H9 (cell line): ENCODE data around the gene ATP13A1. TPM values are rescaled to one million over a fixed set of nuclear protein-coding genes. Genes with fewer than 3 reads are reported as not detected.

Experiments used
- DNase-seq: peaks from one replicate; pipeline ENCODE4 v3.0.0-alpha.2; 2017
- H2AFZ ChIP-seq: one replicate; pipeline ENCODE4 v1.6.1; 2013; ENCODE audit warnings: mild to moderate bottlenecking, low read length, control low read depth, moderate library complexity
- H2AK5ac ChIP-seq: 2 replicates; pipeline ENCODE4 v1.6.1; 2013; ENCODE audit warnings: low read length, control low read depth, mixed read lengths; ENCODE audit not compliant: insufficient read length
- H2BK120ac ChIP-seq: one replicate; pipeline ENCODE4 v1.6.1; 2013; ENCODE audit warnings: low read depth, mild to moderate bottlenecking, low read length, control low read depth, inconsistent platforms; ENCODE audit not compliant: poor library complexity, severe bottlenecking
- H2BK12ac ChIP-seq: 2 replicates; pipeline ENCODE4 v1.6.1; 2013; ENCODE audit warnings: low read length, control low read depth, mixed read lengths, low read depth; ENCODE audit not compliant: insufficient read length
- H2BK15ac ChIP-seq: 2 replicates; pipeline ENCODE4 v1.6.1; 2013; ENCODE audit warnings: low read depth, low read length, control low read depth
- H2BK20ac ChIP-seq: one replicate; pipeline ENCODE4 v1.6.1; 2013; ENCODE audit warnings: low read depth, mild to moderate bottlenecking, low read length, control low read depth, inconsistent platforms; ENCODE audit not compliant: poor library complexity, severe bottlenecking
- H2BK5ac ChIP-seq: 2 replicates; pipeline ENCODE4 v1.6.1; 2013; ENCODE audit warnings: low read length, control low read depth, mixed read lengths; ENCODE audit not compliant: insufficient read length
- H3K14ac ChIP-seq: 2 replicates; pipeline ENCODE4 v1.6.1; 2013; ENCODE audit warnings: low read length, control low read depth; ENCODE audit not compliant: insufficient read depth
- H3K18ac ChIP-seq: 2 replicates; pipeline ENCODE4 v1.6.1; 2013; ENCODE audit warnings: low read depth, mild to moderate bottlenecking, mixed read lengths, low read length, control low read depth; ENCODE audit not compliant: insufficient read length
- H3K23ac ChIP-seq: 2 replicates; pipeline ENCODE4 v1.6.1; 2013; ENCODE audit warnings: low read length, control low read depth, mixed read lengths, low read depth; ENCODE audit not compliant: insufficient read length
- H3K23me2 ChIP-seq: 2 replicates; pipeline ENCODE4 v1.6.1; 2013; ENCODE audit warnings: low read depth, mild to moderate bottlenecking, mixed read lengths, low read length, control low read depth; ENCODE audit not compliant: insufficient read length, poor library complexity, severe bottlenecking
- H3K27ac ChIP-seq: 2 replicates; pipeline ENCODE4 v1.5.1; 2013; ENCODE audit warnings: low read length, control low read depth, mixed read lengths, low read depth; ENCODE audit not compliant: insufficient read length
- H3K27me3 ChIP-seq: 2 replicates; pipeline ENCODE4 v1.6.1; 2013; ENCODE audit warnings: low read length, control low read depth, inconsistent platforms; ENCODE audit not compliant: insufficient read depth
- H3K4ac ChIP-seq: 2 replicates; pipeline ENCODE4 v1.6.1; 2013; ENCODE audit warnings: low read depth, mild to moderate bottlenecking, control low read depth, inconsistent platforms, low read length, moderate library complexity
- H3K4me1 ChIP-seq: 2 replicates; pipeline ENCODE4 v1.6.1; 2013; ENCODE audit warnings: low read length, control low read depth, inconsistent platforms; ENCODE audit not compliant: insufficient read depth
- H3K4me2 ChIP-seq: 2 replicates; pipeline ENCODE4 v1.6.1; 2013; ENCODE audit warnings: low read length, control low read depth, mixed read lengths; ENCODE audit not compliant: insufficient read length, insufficient read depth
- H3K56ac ChIP-seq: 2 replicates; pipeline ENCODE4 v1.6.1; 2013; ENCODE audit warnings: low read depth, mild to moderate bottlenecking, mixed read lengths, low read length, control low read depth; ENCODE audit not compliant: insufficient read length
- H3K79me1 ChIP-seq: 2 replicates; pipeline ENCODE4 v1.6.1; 2013; ENCODE audit warnings: low read depth, mild to moderate bottlenecking, moderate library complexity, low read length, control low read depth, inconsistent platforms; ENCODE audit not compliant: insufficient read depth, poor library complexity, severe bottlenecking
- H3K79me2 ChIP-seq: 2 replicates; pipeline ENCODE4 v1.6.1; 2013; ENCODE audit warnings: low read length, control low read depth, inconsistent platforms; ENCODE audit not compliant: insufficient read depth
- H3K9ac ChIP-seq: 2 replicates; pipeline ENCODE4 v1.6.1; 2013; ENCODE audit warnings: low read length, control low read depth, mixed read lengths; ENCODE audit not compliant: insufficient read length; ENCODE audit errors: extremely low read depth
- H3K9me3 ChIP-seq: one replicate; pipeline ENCODE4 v1.6.1; 2013; ENCODE audit warnings: low read depth, low read length, inconsistent platforms; ENCODE audit not compliant: control insufficient read depth
- H3T11ph ChIP-seq: one replicate; pipeline ENCODE4 v1.6.1; 2013; ENCODE audit warnings: mild to moderate bottlenecking, low read length, control low read depth, inconsistent platforms
- H4K20me1 ChIP-seq: one replicate; pipeline ENCODE4 v1.6.1; 2013; ENCODE audit not compliant: control insufficient read depth, insufficient read length, insufficient read depth
- H4K5ac ChIP-seq: 2 replicates; pipeline ENCODE4 v1.6.1; 2013; ENCODE audit warnings: low read depth, mild to moderate bottlenecking, mixed read lengths, low read length, control low read depth; ENCODE audit not compliant: insufficient read length
- H4K8ac ChIP-seq: replicated peaks from 2 replicates; pipeline ENCODE4 v1.6.1; 2013; ENCODE audit warnings: low read length, control low read depth, mixed read lengths, low read depth; ENCODE audit not compliant: insufficient read length
- H4K91ac ChIP-seq: 2 replicates; pipeline ENCODE4 v1.6.1; 2013; ENCODE audit warnings: low read depth, mild to moderate bottlenecking, moderate library complexity, mixed read lengths, low read length, control low read depth; ENCODE audit not compliant: insufficient read length
- H3K27ac Mint-ChIP-seq, 3 experiments: 2 replicates in 2 of 3; 3 replicates in 1 of 3; pipeline ENCODE4 v1.8.0; 2020 to 2021; ENCODE audit warnings: mixed read lengths in 3 of 3, mild to moderate bottlenecking in 1 of 3, moderate library complexity in 1 of 3
- H3K27me3 Mint-ChIP-seq: 2 replicates; pipeline ENCODE4 v1.8.0; 2021; ENCODE audit warnings: low read depth, mild to moderate bottlenecking, moderate library complexity, mixed read lengths
- H3K36me3 Mint-ChIP-seq, 3 experiments: 2 replicates in 2 of 3; 3 replicates in 1 of 3; pipeline ENCODE4 v1.8.0; 2020 to 2021; ENCODE audit warnings: low read depth in 3 of 3, mixed read lengths in 3 of 3; ENCODE audit not compliant: insufficient read depth in 1 of 3
- H3K4me1 Mint-ChIP-seq, 2 experiments: 2 replicates each; pipeline ENCODE4 v1.8.0; 2020; ENCODE audit warnings: mixed read lengths in 2 of 2
- H3K4me3 Mint-ChIP-seq, 2 experiments: 2 replicates in 1 of 2; 3 replicates in 1 of 2; pipeline ENCODE4 v1.8.0; 2020 to 2021; ENCODE audit warnings: mild to moderate bottlenecking in 2 of 2, mixed read lengths in 2 of 2, moderate library complexity in 1 of 2
- H3K9me3 Mint-ChIP-seq, 2 experiments: 2 replicates in 1 of 2; 3 replicates in 1 of 2; pipeline ENCODE4 v1.8.0; 2020; ENCODE audit warnings: mild to moderate bottlenecking in 2 of 2, mixed read lengths in 2 of 2, moderate library complexity in 1 of 2
- CTCF ChIP-seq: fragments of 200-600 bp; sonication (generic); conservative IDR thresholded peaks from 3 replicates; pipeline ENCODE4 v1.8.0; 2021; ENCODE audit warnings: antibody characterized with exemption, mild to moderate bottlenecking
- WGBS: extraction: QIAGEN DNeasy Blood & Tissue Kit; methylation state at CpG from one replicate; pipeline ENCODE4 v1.1.7; 2013; ENCODE audit warnings: missing lambda C conversion rate, low lambda C conversion rate, mixed read lengths; ENCODE audit not compliant: insufficient read length; ENCODE audit errors: extremely low coverage; 5-methylcytosine and 5-hydroxymethylcytosine counted together
- total RNA-seq: library from RNA; stranded (reverse); gene quantifications from 2 replicates; pipeline ENCODE4 v1.2.1, GENCODE V29; 2021

ATP13A1 gene
- total RNA-seq, 1 experiment from 2014 or later = 67.8 TPM

GRCh38 chr19:19696386-19696785 is 32.9 kb upstream of the ATP13A1 start:
- no peak overlapping the region for H2BK20ac ChIP-seq
- Mint-ChIP-seq H3K4me1 (no peaks in the 10 kb centered on the region), H3K9me3 (peaks cover 9 to 16% of the 10 kb centered on the region in 2 experiments; a peak in 4 of 5 replicates), H3K27ac (no peak overlapping the region), H3K4me3 (no peak overlapping the region), H3K36me3 (peaks cover 4 to 13% (median 12%) of the 10 kb centered on the region in 3 experiments; a peak in 3 of 7 replicates), H3K27me3 (no peaks in the 10 kb centered on the region)
- H3K27me3 ChIP-seq = no peaks in the 10 kb centered on the region
- H2BK12ac ChIP-seq = no peak overlapping the region
- no peak overlapping the region for H4K8ac ChIP-seq
- no peak for DNase-seq
- no peak overlapping the region for H3K56ac ChIP-seq
- H3K79me2 ChIP-seq = no peaks in the 10 kb centered on the region
- no peak overlapping the region for H3K23ac ChIP-seq
- H4K20me1 ChIP-seq = no peaks in the 10 kb centered on the region
- no peak overlapping the region for H2AFZ ChIP-seq
- no peak overlapping the region for H2BK15ac ChIP-seq
- no peak overlapping the region for H3K4me2 ChIP-seq
- H3K23me2 ChIP-seq = no peaks in the 10 kb centered on the region
- no peaks in the 10 kb centered on the region for H3K4me1 ChIP-seq
- WGBS = no CpG with 5 or more reads among the region's 2 CpGs
- H4K5ac ChIP-seq = no peak overlapping the region
- H2BK120ac ChIP-seq = no peak overlapping the region
- H2AK5ac ChIP-seq = no peak overlapping the region
- no peak overlapping the region for H3K9ac ChIP-seq
- H3K79me1 ChIP-seq = no peaks in the 10 kb centered on the region
- no peak overlapping the region for H3T11ph ChIP-seq
- H3K14ac ChIP-seq = no peak overlapping the region
- no peak overlapping the region for H2BK5ac ChIP-seq
- no peak overlapping the region for H3K27ac ChIP-seq
- peak; percentile 23; the same call in 1 of the 3 replicates for TF ChIP-seq CTCF
- H3K18ac ChIP-seq = no peak overlapping the region
- H3K9me3 ChIP-seq = no peaks in the 10 kb centered on the region
- no peak overlapping the region for H3K4ac ChIP-seq
- H4K91ac ChIP-seq = no peak overlapping the region
